Suprapubic skin (tissue), 3 donors: ENCODE data around the gene ZBTB7B.

Source experiments
- POLR2AphosphoS5 ChIP-seq, 3 donors: sonication (generic); formaldehyde crosslinking; IDR thresholded peaks; one replicate each; pipeline ENCODE4 v1.6.1; 2017; ENCODE audit warnings: antibody characterized with exemption in 3 of 3
- TF ChIP-seq, protein P1 (sequence below), 2 donors: fragments of 200-600 bp in 1 of 2; fragments of 450-650 bp in 1 of 2; sonication (generic) in 1 of 2; IDR thresholded peaks; one replicate each; pipeline ENCODE4 v1.5.1; 2016 to 2019; ENCODE audit warnings: antibody characterized with exemption in 2 of 2, mild to moderate bottlenecking in 1 of 2, moderate library complexity in 1 of 2

DNA sequence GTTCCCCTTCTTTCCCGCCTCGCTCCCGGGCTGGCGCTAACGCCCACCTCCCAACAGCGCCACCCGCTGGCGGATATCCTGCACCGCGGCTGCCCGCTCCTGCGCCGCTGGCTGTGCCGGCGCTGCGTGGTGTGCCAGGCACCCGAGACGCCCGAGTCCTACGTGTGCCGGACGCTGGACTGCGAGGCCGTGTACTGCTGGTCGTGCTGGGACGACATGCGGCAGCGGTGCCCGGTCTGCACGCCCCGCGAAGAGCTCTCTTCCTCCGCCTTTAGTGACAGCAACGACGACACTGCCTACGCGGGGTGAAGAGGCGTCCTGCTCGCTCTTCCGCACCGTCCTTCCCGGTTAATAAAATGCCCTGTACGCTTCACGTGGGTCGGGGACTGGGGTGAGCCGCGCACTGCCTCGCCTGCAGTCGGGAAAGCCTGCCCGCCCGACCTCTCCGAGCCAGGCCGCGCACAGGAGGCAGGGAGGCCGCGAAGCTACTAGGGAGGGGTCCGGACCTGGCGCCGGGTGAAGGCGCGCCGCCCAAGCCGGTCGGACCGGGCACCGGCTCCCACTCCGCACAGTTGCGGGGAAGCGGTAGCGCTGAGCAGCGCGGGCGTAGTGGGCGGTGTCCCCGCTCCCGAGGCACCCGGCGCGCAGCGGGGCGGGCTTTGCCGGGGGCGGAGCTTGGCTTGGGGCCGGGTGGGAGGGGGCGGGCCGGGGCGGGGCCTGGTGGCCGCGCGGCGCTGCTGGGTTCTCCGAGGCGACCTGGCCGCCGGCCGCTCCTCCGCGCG lies 48.1 kb downstream of the ZBTB7B start, which contains the start of gene ADAM15:
- peak in 1 of 3 donors; percentile 71 for TF ChIP-seq POLR2AphosphoS5 (IDR thresholded peaks at IDR 0.05)
- TF ChIP-seq, protein P1, sequence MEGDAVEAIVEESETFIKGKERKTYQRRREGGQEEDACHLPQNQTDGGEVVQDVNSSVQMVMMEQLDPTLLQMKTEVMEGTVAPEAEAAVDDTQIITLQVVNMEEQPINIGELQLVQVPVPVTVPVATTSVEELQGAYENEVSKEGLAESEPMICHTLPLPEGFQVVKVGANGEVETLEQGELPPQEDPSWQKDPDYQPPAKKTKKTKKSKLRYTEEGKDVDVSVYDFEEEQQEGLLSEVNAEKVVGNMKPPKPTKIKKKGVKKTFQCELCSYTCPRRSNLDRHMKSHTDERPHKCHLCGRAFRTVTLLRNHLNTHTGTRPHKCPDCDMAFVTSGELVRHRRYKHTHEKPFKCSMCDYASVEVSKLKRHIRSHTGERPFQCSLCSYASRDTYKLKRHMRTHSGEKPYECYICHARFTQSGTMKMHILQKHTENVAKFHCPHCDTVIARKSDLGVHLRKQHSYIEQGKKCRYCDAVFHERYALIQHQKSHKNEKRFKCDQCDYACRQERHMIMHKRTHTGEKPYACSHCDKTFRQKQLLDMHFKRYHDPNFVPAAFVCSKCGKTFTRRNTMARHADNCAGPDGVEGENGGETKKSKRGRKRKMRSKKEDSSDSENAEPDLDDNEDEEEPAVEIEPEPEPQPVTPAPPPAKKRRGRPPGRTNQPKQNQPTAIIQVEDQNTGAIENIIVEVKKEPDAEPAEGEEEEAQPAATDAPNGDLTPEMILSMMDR (IDR thresholded peaks at IDR 0.05), result peak; percentile 82 to 96
